SK-N-SH (cell line): ENCODE results near the gene MAPT.

Experiments used
- POLR2AphosphoS5 ChIP-seq: IDR thresholded peaks from 2 replicates; pipeline ENCODE4 v1.6.1; 2012; ENCODE audit warnings: low read depth, low read length
- RCOR1 ChIP-seq: fragments of 150-350 bp; IDR thresholded peaks from 2 replicates; pipeline ENCODE4 v1.6.1; 2017; ENCODE audit warnings: antibody characterized with exemption, low read length
- RFX5 ChIP-seq: IDR thresholded peaks from 2 replicates; pipeline ENCODE4 v1.6.1; 2012; ENCODE audit warnings: mild to moderate bottlenecking, improper control_type of control experiment, low read length
- SIN3A ChIP-seq: IDR thresholded peaks from 2 replicates; pipeline ENCODE4 v1.6.1; 2012; ENCODE audit warnings: low read depth, mild to moderate bottlenecking, low read length, moderate library complexity, borderline replicate concordance
- SMC3 ChIP-seq: IDR thresholded peaks from 2 replicates; pipeline ENCODE4 v1.6.1; 2012; ENCODE audit warnings: low read depth, low read length, improper control_type of control experiment
- TF ChIP-seq, protein P1 (sequence below): IDR thresholded peaks from 2 replicates; pipeline ENCODE4 v1.6.1; 2012; ENCODE audit warnings: mild to moderate bottlenecking, low read depth, low read length, moderate library complexity

DNA sequence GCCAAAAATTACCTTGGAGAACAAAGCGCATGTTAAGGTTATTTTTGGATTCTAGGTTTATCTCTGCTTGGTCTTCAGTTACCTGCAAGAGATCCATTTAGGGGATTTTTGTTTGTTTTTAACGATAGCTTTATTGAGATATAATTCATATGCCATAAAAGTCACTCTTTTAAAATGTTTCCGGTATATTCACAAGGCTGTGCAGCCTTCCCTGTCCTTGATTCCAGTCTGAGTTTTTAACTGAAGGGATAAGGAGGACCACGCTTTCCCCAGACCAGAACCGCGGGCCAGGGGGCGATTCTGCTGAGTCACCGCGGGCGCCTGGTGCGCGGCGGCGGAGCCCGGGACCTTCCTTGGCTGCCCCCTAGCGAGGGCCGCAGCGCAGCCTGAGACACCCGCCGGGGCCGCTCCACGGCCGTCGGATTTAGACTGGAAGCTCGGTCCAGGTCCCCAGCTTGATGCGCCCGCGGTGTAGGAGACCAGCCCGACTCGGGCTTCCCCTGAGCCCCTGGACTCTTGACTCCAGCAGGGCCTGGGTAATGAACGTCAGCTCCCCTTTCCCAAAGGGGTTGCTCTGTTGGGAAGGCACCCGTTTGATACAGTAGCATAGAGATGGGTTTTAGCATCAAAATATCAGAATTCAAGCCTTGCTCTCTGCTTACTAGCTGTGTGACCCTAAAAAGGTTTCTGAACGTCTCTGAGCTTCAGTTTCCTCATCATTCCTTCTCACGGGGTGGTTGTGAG, 54.7 kb downstream of the MAPT start:
- TF ChIP-seq POLR2AphosphoS5 (no peak), SMC3 (no peak), RCOR1 (no peak), SIN3A (no peak), RFX5 (no peak)
- TF ChIP-seq, protein P1, sequence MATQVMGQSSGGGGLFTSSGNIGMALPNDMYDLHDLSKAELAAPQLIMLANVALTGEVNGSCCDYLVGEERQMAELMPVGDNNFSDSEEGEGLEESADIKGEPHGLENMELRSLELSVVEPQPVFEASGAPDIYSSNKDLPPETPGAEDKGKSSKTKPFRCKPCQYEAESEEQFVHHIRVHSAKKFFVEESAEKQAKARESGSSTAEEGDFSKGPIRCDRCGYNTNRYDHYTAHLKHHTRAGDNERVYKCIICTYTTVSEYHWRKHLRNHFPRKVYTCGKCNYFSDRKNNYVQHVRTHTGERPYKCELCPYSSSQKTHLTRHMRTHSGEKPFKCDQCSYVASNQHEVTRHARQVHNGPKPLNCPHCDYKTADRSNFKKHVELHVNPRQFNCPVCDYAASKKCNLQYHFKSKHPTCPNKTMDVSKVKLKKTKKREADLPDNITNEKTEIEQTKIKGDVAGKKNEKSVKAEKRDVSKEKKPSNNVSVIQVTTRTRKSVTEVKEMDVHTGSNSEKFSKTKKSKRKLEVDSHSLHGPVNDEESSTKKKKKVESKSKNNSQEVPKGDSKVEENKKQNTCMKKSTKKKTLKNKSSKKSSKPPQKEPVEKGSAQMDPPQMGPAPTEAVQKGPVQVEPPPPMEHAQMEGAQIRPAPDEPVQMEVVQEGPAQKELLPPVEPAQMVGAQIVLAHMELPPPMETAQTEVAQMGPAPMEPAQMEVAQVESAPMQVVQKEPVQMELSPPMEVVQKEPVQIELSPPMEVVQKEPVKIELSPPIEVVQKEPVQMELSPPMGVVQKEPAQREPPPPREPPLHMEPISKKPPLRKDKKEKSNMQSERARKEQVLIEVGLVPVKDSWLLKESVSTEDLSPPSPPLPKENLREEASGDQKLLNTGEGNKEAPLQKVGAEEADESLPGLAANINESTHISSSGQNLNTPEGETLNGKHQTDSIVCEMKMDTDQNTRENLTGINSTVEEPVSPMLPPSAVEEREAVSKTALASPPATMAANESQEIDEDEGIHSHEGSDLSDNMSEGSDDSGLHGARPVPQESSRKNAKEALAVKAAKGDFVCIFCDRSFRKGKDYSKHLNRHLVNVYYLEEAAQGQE = no peak
